ENCODE measurements around the gene DCHS2. TPM values are rescaled to one million over a fixed set of nuclear protein-coding genes. Genes with fewer than 3 reads are reported as not detected.

Gene DCHS2
- total RNA-seq, 2 donors from 2014 or later, result 0.28 to 0.71 TPM

GRCh38 chr4:154345359-154345758 is 146.2 kb downstream of the DCHS2 start:
- no peak for DNase-seq (ENCODE audit: low spot score)
- intact Hi-C loops (cut with DNase I), result no loop called here

GRCh38 chr4:154344686-154345085 is 146.9 kb downstream of the DCHS2 start:
- intact Hi-C loops (cut with DNase I), result no loop called here

GRCh38 chr4:154343651-154344050 is 147.9 kb downstream of the DCHS2 start:
- intact Hi-C loops (cut with DNase I), result no loop called here
- DNase-seq (ENCODE audit: low spot score), result no peak

More at GRCh38 chr4:154344686-154345085, 146.9 kb downstream of the DCHS2 start:
- DNase-seq (ENCODE audit: low spot score), result no peak

GRCh38 chr4:154341448-154341847 is 150.2 kb downstream of the DCHS2 start:
- no peak for DNase-seq (ENCODE audit: low spot score)
- intact Hi-C loops (cut with DNase I), result no loop called here

GRCh38 chr4:154335588-154335987 is 156.0 kb downstream of the DCHS2 start:
- intact Hi-C loops (cut with DNase I), result loop anchor here in 1 of 2 donors (10.0 kb wide), 1 partner anchor 159 kb away; the partner anchor contains the start of gene DCHS2
- DNase-seq (ENCODE audit: low spot score), result no peak

GRCh38 chr4:154332681-154333421 is 158.7 kb downstream of the DCHS2 start:
- intact Hi-C loops (cut with DNase I), result loop anchor here in 1 of 2 donors (10.0 kb wide), 1 partner anchor 162 kb away; the partner anchor contains the start of gene DCHS2
- peak; percentile 78 for DNase-seq (ENCODE audit: low spot score)

GRCh38 chr4:154329939-154330338 is 161.7 kb downstream of the DCHS2 start:
- DNase-seq (ENCODE audit: low spot score), result no peak

GRCh38 chr4:154329268-154329868 is 162.2 kb downstream of the DCHS2 start:
- DNase-seq (ENCODE audit: low spot score), result no peak
- intact Hi-C loops (cut with DNase I), result loop anchor here in 1 of 2 donors (10.0 kb wide), 1 partner anchor 545 kb away; the partner anchor contains the start of gene SFRP2

More at GRCh38 chr4:154329939-154330338, 161.7 kb downstream of the DCHS2 start:
- intact Hi-C loops (cut with DNase I), result loop anchor here in 1 of 2 donors (10.0 kb wide), 2 partner anchors 165 to 545 kb away; partner anchors contain the start of genes DCHS2 and SFRP2

- no peak for DNase-seq (ENCODE audit: low spot score)
- intact Hi-C loops (cut with DNase I), result loop anchor here in 1 of 2 donors (10.0 kb wide), 1 partner anchor 543 kb away; the partner anchor contains the start of gene SFRP2
Measured at GRCh38 chr4:154328030-154328429, 163.6 kb downstream of the DCHS2 start.

- intact Hi-C loops (cut with DNase I), result loop anchor here in 1 of 2 donors (10.0 kb wide), 1 partner anchor 536 kb away; the partner anchor contains the start of gene SFRP2
- no peak for DNase-seq (ENCODE audit: low spot score)
Measured at GRCh38 chr4:154320521-154320920, 171.1 kb downstream of the DCHS2 start.

- intact Hi-C loops (cut with DNase I), result loop anchor here (10.0 kb wide), 1 partner anchor 535 kb away; the partner anchor contains the start of gene SFRP2 (in 2 of the 2)
- no peak for DNase-seq (ENCODE audit: low spot score)
Measured at GRCh38 chr4:154319736-154320135, 171.9 kb downstream of the DCHS2 start.

- no peak for DNase-seq (ENCODE audit: low spot score)
- intact Hi-C loops (cut with DNase I), result loop anchor here in 1 of 2 donors (10.0 kb wide), 1 partner anchor 533 kb away; the partner anchor contains the start of gene SFRP2
Measured at GRCh38 chr4:154317201-154317999, 174.2 kb downstream of the DCHS2 start.

- intact Hi-C loops (cut with DNase I), result loop anchor here in 1 of 2 donors (10.0 kb wide), 1 partner anchor 531 kb away; the partner anchor contains the start of gene SFRP2
- DNase-seq (ENCODE audit: low spot score), result no peak
Measured at GRCh38 chr4:154315741-154316140, 175.9 kb downstream of the DCHS2 start.

GRCh38 chr4:154314248-154314647 is 177.4 kb downstream of the DCHS2 start:
- intact Hi-C loops (cut with DNase I), result loop anchor here in 1 of 2 donors (10.0 kb wide), 1 partner anchor 529 kb away; the partner anchor contains the start of gene SFRP2
- DNase-seq (ENCODE audit: low spot score), result no peak

- DNase-seq (ENCODE audit: low spot score), result no peak
- intact Hi-C loops (cut with DNase I), result loop anchor here in 1 of 2 donors (10.0 kb wide), 1 partner anchor 528 kb away; the partner anchor contains the start of gene SFRP2
Measured at GRCh38 chr4:154313004-154313585, 178.5 kb downstream of the DCHS2 start.

GRCh38 chr4:154312246-154312645 is 179.4 kb downstream of the DCHS2 start:
- DNase-seq (ENCODE audit: low spot score), result no peak
- intact Hi-C loops (cut with DNase I), result loop anchor here in 1 of 2 donors (10.0 kb wide), 1 partner anchor 527 kb away; the partner anchor contains the start of gene SFRP2

- no peak for DNase-seq (ENCODE audit: low spot score)
- intact Hi-C loops (cut with DNase I), result loop anchor here in 1 of 2 donors (10.0 kb wide), 1 partner anchor 526 kb away; the partner anchor contains the start of gene SFRP2
Measured at GRCh38 chr4:154310578-154310977, 181.0 kb downstream of the DCHS2 start.

- intact Hi-C loops (cut with DNase I), result no loop called here
- DNase-seq (ENCODE audit: low spot score), result no peak
Measured at GRCh38 chr4:154308207-154308606, 183.4 kb downstream of the DCHS2 start.
